ENCODE results near the gene CALM1.

The CALM1 gene

GRCh38 chr14:90396341-90397339, at the start of gene CALM1:
CALM1 (plus strand) TSS chr14:90397029; CDS start chr14:90397231, 202 bp downstream.
- DNase-seq: peak; percentile 95

DNA sequence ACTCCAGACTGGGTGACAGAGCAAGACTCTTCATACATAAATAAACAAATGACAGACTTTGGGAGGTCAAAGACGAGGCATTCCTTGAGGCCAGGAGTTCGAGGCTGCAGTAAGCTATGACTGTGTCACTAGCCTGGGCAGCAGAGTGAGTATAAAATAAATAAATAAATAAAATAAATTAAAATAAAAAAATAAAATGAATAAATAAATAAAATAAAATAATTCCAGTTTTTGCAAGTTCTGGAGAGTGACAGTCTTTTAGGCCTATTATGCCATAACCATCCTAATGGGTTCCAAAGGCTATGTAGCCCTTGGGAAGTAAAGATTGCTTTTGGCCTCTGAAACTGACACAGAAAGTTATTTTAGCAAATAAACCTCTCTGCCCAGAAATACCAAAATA, 48.6 kb upstream of the CALM1 start:
- DNase-seq: no peak

DNA sequence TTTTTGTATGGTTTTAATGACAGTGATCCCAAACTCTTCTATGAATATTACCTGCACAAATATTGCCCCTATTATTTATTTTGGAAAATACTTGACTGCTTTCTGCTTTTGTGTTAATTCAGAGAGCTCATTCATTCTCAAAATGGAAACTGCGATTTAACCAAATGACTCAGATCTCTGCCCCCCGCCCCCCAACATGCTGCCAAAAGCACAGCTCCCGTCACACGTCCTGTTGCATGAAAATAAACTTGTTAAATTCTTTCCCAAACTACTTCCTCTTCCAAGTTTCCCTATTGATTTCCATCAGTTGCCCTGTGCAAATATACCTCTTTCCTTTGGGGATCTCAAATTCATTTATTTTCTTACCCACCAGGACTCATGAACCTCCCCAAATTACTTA, 47.1 kb upstream of the CALM1 start:
- peak; percentile 39 for DNase-seq

GRCh38 chr14:90354551-90355298, 42.1 kb upstream of the CALM1 start:
- DNase-seq: no peak

- DNase-seq: no peak
Observed at GRCh38 chr14:90355540-90356518, 41.0 kb upstream of the CALM1 start.

DNA sequence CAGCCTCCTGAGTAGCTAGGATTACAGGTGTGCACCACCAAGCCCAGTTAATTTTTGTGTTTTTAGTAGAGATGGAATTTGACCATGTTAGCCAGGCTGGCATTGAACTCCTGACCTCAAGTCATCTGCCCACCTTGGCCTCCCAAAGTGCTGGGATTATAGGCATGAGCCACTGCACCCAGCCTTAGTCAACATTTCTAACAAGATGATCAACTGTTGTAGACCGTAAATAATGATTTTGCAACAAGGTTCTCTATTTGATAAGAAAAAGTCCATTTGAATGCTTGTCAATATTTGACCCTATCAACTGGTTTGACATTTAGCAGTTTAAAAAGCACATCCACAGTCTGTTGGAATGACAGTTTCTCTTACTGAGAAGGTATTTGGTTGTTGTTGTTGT, 39.9 kb upstream of the CALM1 start:
- DNase-seq: no peak

GRCh38 chr14:90358359-90358758, 38.5 kb upstream of the CALM1 start:
- DNase-seq: no peak

DNA sequence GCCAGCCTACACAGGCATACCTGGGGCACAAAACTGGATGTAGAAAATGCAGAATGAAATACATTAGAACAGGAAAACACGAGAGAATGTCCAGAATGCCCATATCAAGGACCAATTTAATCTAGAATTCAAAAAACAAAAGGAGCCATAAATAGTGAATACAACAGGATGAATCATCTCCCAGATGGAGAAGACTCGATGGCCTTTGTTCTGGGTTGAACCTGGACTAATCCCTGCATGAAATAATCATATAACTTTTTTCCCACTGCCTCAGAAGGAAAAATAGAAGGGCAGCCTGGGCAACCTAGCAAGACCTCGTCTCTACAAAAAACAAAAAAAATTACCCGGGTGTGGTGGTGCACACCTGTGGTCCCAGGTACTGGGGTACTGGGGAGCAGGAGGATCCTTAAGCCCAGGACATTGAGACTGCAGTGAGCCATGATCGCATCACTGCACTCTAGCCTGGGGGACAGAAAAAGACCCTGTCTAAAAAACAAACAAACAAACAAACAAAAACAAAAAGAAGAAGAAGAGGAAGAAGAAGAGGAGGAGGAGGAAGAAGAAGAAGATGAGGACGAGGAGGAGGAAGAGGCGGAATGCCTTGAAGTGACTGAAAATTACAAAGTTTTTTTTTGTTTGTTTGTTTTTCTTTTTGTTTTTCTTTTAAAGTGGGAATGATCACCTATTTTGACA, 34.8 kb upstream of the CALM1 start:
- DNase-seq: no peak

DNA sequence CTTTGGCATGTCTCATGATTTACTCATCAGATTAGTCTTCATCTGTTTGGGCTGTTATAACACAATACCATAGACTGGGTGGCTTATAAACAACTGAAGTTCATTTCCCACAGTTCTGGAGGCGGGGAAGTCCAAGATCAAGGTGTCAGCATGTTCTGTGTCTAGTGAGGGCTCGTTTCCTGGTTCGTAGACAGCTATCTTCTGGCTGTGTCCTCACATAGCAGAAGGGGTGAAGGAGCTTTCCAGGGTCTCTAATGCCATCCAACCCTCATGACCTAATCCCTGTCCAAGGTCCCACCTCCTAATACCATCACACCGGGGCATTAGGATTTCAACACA, 34.3 kb upstream of the CALM1 start:
- DNase-seq: no peak

GRCh38 chr14:90368946-90369721, 27.7 kb upstream of the CALM1 start:
- DNase-seq: no peak

DNA sequence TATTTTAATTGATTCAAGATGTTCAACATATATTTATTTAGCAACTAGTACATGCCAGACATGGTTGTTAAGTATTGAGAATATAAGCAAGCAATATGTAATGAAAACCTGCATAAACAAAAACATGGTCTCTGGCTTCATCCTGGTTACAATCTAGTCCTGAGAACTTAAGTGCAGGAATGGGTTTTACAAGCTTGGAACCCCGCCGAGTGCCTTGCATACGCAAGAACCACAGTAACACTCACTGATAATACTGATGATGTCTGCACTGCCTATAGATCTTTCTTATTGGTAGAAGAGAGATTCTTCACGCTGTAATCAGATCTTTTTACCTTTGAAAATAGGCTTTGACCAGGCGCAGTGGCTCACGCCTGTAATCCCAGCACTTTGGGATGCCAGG, 22.9 kb upstream of the CALM1 start:
- no peak for DNase-seq

DNA sequence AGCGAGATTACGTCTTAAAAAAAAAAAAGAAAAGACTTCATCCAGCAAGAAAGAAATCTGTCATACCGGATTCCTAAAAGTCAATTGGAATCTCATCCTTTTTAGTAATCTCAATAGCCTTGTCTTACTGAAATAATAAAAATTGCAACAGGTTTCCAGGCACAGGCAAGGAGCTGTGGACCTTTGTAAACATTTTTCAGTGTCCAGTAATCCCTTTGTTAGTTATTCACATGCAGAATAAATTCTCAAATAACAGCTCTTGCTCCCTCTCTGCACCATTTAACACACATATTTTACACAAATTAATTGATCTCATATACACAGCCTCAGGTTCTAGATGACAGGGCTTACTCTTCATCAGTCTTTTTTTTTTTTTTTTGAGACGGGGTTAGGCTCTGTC, 22.0 kb upstream of the CALM1 start:
- no peak for DNase-seq

- DNase-seq: no peak
Observed at GRCh38 chr14:90375934-90376333, 20.9 kb upstream of the CALM1 start.

DNA sequence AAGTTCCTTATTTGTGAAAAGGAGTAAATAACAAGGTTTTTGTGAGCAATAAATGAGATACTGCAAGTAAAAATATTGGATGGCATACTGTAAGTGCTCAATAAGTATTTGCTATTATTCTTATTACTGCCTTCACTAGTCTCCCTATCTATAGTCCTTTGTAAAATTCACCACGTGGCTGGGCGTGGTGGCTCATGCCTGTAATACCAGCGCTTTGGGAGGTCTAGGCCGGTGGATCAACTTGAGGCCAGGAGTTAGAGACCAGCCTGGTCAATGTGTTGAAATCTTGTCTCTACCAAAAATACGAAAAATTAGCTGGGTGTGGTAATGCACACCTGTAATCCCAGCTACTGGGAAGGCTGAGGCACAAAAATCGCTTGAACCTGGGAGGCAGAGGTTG, 18.6 kb upstream of the CALM1 start:
- DNase-seq: no peak

GRCh38 chr14:90379106-90379505, 17.7 kb upstream of the CALM1 start:
- DNase-seq: no peak

GRCh38 chr14:90381011-90381786, 15.6 kb upstream of the CALM1 start:
- no peak for DNase-seq

GRCh38 chr14:90381999-90382451, 14.8 kb upstream of the CALM1 start:
- peak; percentile 14 for DNase-seq

DNA sequence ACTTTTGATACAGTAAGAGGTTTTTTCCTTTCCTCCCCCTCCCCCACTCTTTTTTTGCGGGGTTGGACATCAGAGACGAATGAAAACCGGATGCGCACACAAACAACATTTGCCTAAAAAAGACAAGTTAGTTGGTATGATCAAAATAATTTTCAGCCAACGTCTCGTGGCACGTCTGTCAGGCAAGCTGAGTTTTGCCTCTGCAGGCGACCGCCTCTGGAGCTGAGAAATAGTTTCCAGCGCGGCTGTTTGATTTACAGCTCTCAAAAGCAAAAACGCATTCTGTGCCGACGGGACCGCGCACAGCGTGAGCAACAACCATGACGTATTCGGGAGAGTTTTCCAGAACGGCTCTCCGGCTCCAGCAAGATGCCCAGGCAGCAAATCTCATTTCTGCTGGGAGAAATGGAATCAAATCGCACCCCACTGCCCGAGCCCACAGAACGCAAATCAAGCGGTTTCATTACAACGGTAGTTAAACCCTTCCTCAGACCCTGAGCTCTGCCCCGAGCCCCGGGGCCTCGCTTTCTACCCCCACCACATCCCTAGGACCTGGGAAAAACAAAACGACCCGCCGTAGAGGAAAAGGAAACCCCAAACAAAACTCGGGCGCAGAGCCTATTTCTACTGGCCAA, 14.2 kb upstream of the CALM1 start:
- peak; percentile 65 for DNase-seq

DNA sequence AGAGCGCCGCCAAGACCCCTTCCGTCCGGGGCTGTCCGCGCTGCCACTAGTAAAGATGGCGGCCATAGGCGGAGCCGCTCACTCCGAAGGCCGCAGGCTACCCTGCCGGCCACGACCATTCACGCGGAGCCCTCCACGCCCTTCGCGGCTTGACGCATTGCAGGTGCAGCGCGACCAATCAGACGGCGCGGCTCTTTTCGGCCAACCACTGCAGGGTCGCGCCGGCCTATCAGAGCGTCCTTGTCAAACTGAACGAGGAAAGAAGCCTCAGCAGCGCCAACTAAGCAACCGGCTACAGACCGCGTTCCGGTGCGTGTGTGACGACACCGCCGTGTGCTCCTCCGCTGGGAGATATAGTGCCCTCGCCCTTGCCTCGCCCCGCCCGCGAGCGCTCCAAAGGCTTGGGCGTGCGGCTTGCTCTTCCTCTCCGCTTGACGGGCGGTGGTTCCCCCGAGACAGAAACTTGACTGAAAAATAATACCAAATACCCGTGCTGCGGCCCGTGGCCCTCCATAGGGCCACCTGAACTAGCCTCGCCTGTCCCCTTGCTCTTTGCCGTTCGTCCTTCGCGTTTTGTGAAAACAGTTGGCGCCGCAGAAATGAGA, 13.6 kb upstream of the CALM1 start:
- DNase-seq: peak; percentile 99

Data from activated CD4-positive, alpha-beta T cell treated with anti-CD3 and anti-CD28 coated beads, Interleukin-2, amount 50 U/mL, for 16 hours (primary cell).